Dedifferentiated amniotic fluid mesenchymal stem cell (primary cell): Measurements from ENCODE around the gene RFLNA.
"Not testable (repeated sequence)": the region's sequence is repeated elsewhere in the genome, so short reads cannot be mapped to it uniquely, and the experiment has no call there.

Source experiments
- DNase-seq: peaks from one replicate; pipeline ENCODE4 v3.0.0-alpha.2; 2016; ENCODE audit errors: extremely low spot score

RFLNA gene

GRCh38 chr12:124319368-124320050, 24.6 kb downstream of the RFLNA start:
- no peak for DNase-seq

- DNase-seq = peak; percentile 20
These were observed 26.2 kb downstream of the RFLNA start for GRCh38 chr12:124321040-124321481.

GRCh38 chr12:124321556-124322270, 26.8 kb downstream of the RFLNA start:
- DNase-seq = no peak

- no peak for DNase-seq
These were observed 27.5 kb downstream of the RFLNA start for GRCh38 chr12:124322271-124322998.

GRCh38 chr12:124322999-124323328, 28.1 kb downstream of the RFLNA start:
- DNase-seq = not testable (repeated sequence)

- no peak for DNase-seq
These were observed 29.1 kb downstream of the RFLNA start for GRCh38 chr12:124323771-124324530.

- DNase-seq = no peak
These were observed 30.2 kb downstream of the RFLNA start for GRCh38 chr12:124324803-124325705.

GRCh38 chr12:124326104-124326503, 31.2 kb downstream of the RFLNA start:
- DNase-seq = no peak

- DNase-seq = no peak
These were observed 32.0 kb downstream of the RFLNA start for GRCh38 chr12:124326871-124327270.

- no peak for DNase-seq
These were observed 32.6 kb downstream of the RFLNA start for GRCh38 chr12:124327362-124328043.

GRCh38 chr12:124328116-124328515, 33.2 kb downstream of the RFLNA start:
- no peak for DNase-seq

- no peak for DNase-seq
These were observed 33.7 kb downstream of the RFLNA start for GRCh38 chr12:124328636-124329035.

- no peak for DNase-seq
These were observed 37.3 kb downstream of the RFLNA start for GRCh38 chr12:124332058-124332672.

- no peak for DNase-seq
These were observed 38.0 kb downstream of the RFLNA start for GRCh38 chr12:124332900-124333299.

GRCh38 chr12:124333724-124334123, 38.8 kb downstream of the RFLNA start:
- no peak for DNase-seq

GRCh38 chr12:124334266-124334665, 39.4 kb downstream of the RFLNA start:
- no peak for DNase-seq

- no peak for DNase-seq
These were observed 40.1 kb downstream of the RFLNA start for GRCh38 chr12:124334976-124335375.

- DNase-seq = no peak
These were observed 40.7 kb downstream of the RFLNA start for GRCh38 chr12:124335426-124336183.

- DNase-seq = no peak
These were observed 41.2 kb downstream of the RFLNA start for GRCh38 chr12:124336184-124336437.
